Fibroblast of skin of left quadriceps (primary cell): ENCODE data around the gene EPHB2.

ENCODE experiments used
- DNase-seq, 2 experiments: peaks; one replicate each; pipeline ENCODE4 v3.0.0-alpha.2; 2013; ENCODE audit warnings: low read depth in 2 of 2

Gene EPHB2

DNA sequence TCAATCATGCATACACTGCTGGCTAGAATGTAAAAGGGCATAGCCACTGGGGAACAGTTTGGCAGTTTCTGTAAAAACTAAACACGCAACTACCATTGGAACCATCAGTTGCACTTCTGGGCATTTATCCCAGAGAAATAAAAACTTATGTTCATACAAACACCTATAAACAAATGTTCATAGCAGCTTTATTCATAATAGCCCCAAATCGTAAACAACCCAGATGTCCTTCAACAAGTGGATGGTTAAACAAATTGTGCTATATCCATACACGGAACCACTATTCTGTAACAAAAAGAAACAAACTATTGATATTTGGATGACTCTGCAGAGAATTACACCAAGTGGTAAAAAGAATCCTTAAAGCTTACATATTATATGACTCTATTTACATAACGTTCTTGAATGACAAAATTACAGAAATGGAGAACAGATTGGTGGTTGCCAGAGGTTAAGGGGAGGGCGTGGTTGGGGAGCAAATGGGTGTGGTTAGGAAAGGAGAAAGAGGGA, 239.2 kb downstream of the EPHB2 start:
- DNase-seq: no peak

DNA sequence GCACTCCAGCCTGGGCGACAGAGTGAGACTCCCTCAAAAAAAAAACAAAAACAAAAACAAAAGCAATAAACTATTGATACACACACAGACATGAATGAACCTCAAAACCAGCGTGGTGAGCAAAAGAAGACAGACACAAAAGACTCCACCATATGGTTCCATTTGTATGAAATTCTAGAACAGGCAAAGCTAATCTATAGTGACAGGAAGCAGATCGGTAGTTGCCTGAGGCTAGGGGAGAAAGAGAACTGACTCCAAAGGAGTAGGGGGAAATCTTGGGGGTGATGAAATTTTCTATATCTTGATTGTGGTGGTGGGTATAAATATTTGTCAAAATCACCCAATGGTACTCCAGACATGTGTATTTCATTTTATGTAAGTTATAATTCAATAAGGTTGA, 241.2 kb downstream of the EPHB2 start:
- no peak for DNase-seq

DNA sequence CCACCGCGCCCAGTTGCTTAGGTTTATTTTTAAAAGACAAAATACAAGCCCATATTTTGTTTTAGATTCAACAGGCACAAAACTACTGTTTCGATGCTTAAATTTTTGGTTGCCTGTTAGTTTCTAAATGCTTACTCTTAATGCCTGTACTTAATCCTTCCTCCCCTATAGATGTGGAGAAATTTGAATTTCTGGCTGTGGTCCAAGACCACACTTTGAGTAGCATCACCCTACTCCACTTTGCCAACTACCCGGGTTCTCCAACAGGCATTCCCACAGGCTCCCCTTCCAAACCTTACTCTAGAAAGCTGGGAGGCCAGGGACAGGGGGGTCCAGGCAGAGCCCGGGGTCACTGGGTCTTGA, 242.0 kb downstream of the EPHB2 start:
- DNase-seq: no peak

DNA sequence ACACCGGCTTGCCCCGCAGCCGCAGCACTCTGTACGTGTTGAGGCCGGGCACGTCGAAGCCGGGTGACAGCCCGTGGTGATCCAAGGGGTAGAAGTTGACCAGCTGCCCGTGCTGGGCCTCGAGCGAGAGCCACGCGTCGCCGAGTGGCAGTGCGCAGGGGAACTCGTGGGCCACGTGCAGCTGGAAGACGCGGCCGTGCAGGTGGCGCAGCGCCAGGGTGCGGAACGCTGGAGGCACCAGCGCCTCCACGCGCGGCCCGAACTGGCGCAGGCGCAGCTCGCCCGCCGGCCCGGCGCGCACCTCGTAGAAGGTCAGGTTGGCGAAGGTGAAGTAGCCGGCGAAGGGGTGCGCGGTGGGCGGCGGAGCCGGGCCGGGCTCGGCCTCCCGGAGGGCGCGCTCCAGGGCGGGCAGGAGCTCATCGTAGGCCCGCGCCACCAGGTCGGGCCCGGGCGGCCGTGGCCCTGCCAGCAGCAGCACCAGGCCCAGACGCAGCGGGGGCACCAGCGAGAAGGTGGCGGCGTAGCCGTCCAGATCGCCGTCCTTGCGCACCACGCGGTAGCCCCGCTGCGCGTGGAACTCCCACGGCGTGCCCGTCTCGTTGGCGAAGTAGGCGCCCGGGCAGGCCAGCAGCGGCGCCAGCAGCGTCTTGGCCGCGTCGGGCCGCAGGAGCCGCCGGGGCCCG, 242.6 kb downstream of the EPHB2 start:
- DNase-seq: no peak

DNA sequence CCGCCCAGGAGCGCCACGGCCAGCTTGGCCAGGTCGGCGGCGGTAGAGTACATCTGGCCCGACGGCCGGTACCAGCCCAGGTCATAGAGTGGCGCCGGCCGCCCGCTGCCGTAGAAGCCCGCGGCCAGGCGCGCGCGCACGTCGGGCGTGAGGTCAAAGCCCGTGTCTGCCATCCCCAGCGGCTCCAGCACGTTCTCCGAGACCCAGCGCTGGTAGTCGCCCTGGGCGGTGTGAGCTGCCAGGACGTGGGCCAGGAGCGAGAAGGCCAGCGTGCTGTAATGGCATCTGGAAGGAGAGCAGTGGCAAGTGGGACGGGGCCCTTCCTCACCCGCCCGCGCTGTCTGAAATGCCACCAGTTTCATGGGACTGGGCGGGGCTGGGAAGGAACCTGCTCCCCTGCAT, 243.1 kb downstream of the EPHB2 start:
- DNase-seq: no peak

DNA sequence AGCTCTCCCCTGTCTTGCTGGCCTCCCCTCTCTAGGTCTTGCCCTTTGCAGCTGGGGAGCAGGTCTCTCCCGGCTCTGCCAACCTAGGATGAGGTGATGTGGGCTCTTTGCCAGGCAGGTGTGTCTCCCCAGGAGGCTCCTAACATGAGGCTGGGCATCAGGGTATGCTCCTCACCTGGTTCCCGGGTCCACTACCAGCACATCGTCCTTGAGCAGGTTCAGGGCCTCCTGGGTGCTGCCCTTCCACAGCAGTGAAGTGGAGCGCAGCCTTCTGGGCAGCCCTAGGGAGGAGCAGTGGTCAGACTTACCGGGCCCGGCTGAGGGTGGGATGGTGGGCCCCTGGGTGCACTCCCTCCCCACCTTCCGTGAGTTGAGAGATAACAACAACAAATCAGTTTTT, 244.5 kb downstream of the EPHB2 start:
- DNase-seq: no peak

DNA sequence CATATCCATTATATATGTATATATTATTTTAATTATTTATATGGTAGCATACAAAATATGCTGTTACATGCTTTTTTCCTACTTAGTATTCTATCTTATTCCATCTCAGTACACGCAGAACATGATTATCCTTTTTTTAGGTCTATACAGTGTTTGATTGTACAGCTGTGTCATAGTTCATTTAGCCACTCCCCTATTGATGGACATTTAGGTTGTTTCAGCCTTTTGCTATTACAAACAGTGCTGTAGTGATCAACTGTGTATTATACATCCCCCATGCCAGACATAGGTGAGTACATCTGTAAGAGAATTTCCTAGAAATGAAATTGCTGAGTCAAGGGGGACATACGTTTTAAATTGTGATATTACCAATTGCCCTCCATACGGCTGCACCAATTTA, 246.4 kb downstream of the EPHB2 start:
- no peak for DNase-seq

DNA sequence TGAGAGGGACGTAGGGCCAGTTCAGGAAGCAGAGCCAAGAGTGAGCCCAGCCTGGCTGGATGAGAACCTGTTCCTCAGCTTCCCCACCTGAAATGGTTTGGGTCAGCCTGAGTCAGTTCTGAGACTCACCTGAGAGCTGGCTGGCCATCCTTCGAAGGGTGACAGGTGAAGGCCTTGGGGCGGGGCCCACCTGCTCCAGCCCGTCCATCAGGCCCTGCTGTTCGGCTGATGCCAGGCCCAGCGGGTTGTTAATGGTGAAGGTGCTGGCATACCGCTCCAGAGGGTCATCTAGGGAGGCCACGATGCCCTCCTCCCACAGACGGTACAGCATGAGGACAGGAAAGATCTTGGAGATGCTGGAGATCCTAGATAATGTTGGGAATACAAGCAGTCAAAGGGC, 247.9 kb downstream of the EPHB2 start:
- no peak for DNase-seq

DNA sequence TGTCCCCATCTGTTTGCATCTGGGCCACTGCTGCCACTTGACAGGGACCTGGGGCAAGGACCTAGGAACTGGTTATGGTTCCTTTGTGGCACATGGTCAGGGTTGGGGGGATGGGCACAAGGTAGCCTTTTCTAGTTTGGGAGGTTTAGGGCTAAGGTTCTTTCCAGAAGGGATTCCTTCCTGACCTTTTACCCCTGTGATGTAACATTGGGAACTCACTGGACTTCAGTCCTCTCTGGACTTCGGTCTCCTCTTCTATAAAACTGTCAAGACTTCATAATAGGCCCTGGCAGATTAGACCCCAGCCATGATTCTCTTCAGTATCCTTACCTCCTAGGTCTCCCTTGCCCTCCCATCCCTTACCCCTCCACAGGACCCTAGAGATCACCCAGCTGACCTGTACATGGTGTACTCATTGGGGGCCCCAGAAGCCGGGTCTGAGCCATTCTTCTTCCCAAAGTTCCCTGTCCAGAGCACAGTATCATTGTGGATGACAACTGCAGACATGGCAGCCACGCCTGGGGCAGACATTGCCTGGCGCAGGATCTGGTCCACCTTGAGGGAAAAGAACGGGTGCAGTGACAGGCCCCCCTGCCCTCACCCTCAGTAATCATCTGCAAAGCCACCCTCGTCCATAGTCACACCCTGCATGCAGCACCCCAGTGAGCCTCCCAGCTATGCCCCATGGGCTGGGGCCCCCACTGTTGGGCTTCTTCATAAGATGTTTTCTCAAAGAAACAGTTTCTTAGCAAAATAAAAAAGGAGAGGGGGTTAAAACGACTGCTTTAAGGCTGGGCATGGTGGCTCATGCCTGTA, 249.1 kb downstream of the EPHB2 start:
- no peak for DNase-seq

DNA sequence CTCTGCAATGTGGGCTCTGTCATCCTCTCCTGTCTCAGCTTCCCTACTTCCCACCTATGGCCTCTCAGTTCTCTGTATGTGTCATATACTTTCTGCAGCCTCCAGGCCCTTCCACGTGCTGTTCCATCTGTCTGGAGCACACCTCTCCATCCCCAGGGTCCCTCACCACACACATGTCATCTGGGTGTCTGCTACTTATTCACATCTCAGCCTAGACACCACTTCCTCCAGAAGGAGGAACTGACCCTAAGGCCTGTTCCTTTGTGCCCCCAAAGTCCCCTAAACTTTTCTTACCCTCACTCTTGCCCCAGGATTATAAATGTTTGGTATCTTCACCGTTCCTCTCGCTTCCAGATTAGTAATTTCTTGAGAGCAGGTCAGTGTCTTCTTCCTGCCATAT, 251.9 kb downstream of the EPHB2 start:
- DNase-seq: no peak

DNA sequence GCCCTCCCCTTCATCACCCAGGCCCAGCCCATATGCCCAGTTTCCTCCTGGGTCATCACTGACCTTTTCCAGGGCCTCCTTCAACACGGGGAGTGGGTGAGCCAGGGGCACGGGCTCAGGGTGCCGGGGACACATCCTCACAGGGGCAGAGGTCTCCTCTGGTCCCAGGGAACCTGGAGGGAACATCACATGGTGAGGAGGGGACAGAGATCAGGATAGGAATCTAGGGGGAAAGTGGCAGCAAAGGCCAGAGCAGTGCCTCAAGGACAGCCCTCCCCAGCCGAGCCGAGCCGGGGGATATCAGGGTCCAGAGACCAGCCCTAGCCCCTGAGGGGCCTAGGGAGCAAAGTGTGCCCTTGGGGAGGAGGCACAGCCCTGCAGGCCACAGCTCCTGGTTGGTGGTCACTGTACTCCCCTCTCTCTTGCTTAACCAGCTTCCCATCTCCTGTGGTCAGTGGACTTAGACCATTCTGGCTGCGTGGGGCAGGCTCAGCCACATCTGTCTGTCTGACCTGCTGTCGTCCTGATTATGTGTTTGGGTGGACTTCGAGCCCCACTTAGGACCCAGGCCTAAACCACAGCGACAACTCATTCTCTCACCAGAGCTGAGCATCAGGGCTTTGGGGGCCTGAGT, 252.5 kb downstream of the EPHB2 start:
- DNase-seq: no peak

DNA sequence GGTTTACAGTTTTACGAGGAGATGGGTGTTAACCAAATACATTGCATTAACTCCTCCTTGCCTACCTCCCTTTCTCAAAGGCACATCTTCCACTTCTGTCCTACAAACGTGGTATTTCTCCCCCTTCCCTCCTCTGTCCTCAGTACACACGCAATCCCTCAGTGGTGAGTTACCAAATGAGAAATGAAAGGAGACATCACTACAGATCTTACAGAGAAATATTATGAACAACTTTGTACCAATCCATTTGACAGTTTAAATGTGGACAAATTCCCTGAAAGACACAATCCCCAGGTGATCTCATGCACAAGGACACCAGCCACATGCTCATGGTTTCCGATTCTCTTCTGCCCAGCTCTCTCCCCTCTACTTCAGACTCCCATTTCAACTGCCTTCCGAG, 255.7 kb downstream of the EPHB2 start:
- DNase-seq: no peak

DNA sequence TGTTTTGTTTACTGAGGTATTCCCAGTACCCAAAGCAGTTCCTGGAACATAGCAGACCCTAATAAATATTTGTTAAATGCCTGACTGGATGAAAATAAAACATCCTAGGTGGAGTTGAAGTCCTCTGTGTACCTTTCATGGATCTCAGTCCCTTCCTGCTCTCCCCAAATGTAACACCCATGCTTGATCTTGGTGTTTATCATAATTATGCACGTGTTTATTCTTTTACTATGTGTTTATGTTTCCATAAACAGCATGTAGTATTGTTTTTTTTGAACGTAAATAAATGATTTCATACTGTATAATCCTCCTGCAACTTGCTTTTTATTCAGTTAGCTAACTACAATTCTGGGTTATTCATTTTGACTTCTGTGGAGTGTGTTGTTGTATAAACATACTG, 257.2 kb downstream of the EPHB2 start:
- DNase-seq: no peak

DNA sequence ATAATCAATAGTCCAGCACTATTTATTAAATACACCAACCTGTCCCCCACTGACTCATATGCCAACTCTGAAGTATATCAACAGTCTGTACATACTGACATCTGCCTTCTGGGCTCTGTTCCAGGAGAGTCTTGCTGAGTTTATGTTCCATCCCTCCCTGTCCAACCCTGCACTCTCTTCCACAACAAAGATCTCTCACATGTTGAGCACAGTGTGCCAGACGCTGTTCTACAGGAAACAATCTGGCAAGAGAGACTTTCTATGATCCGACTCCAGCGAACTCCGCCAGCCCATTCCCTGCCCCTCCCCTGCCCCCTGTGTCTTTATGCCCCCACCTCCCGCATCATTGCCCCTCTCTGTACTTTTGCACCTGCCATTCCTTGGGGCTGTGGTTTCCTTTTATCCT, 258.7 kb downstream of the EPHB2 start:
- peak; percentile 35 to 49 for DNase-seq

DNA sequence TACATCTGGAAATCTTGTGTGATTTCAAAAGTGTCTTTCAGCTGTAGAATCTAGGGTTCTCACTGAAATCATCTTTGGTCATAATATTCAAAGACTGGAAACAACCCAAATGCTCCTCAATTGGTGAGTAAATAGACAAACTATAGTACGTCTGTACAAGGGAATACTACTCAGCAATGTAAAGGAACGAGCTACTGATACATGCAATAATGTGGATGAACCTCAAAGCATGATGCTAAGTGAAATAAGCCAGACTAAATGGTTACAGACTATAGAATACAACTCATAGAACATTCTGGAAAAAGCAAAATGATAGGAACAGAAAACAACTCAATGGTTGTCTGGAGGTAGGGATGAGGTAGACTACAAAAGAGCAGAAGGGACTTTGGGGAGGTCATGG, 259.5 kb downstream of the EPHB2 start:
- no peak for DNase-seq
